Loucy (cell line): ENCODE data around the gene ZNF318.
"Not testable (repeated sequence)": the region's sequence is repeated elsewhere in the genome, so short reads cannot be mapped to it uniquely, and the experiment has no call there.

ENCODE experiments used
- H2AFZ ChIP-seq: fragments of 200-600 bp; sonication (generic); 2 replicates; pipeline ENCODE4 v1.6.0; 2016; ENCODE audit warnings: antibody characterized with exemption, mild to moderate bottlenecking, low read length, moderate library complexity
- H3F3A ChIP-seq: fragments of 200-600 bp; 2 replicates; pipeline ENCODE4 v1.6.0; 2016; ENCODE audit warnings: antibody characterized with exemption, low read depth, mild to moderate bottlenecking
- H3K27me3 ChIP-seq: fragments of 200-600 bp; sonication (generic); 2 replicates; pipeline ENCODE4 v1.6.1; 2014; ENCODE audit warnings: low read length, mild to moderate bottlenecking; ENCODE audit not compliant: insufficient read depth, poor library complexity, severe bottlenecking
- H3K36me3 ChIP-seq: fragments of 200-600 bp; sonication (generic); 2 replicates; pipeline ENCODE4 v1.6.1; 2016; ENCODE audit warnings: low read length; ENCODE audit not compliant: insufficient read depth
- H3K4me1 ChIP-seq: fragments of 200-600 bp; sonication (generic); 2 replicates; pipeline ENCODE4 v1.5.1; 2014; ENCODE audit warnings: low read length, mild to moderate bottlenecking; ENCODE audit not compliant: insufficient read depth, poor library complexity, severe bottlenecking
- H3K4me2 ChIP-seq: fragments of 200-600 bp; sonication (generic); 2 replicates; pipeline ENCODE4 v1.6.0; 2014; ENCODE audit warnings: antibody characterized with exemption, low read length, low read depth, mild to moderate bottlenecking; ENCODE audit not compliant: poor library complexity, severe bottlenecking
- H3K4me3 ChIP-seq: fragments of 200-600 bp; sonication (generic); 2 replicates; pipeline ENCODE4 v1.5.1; 2014; ENCODE audit warnings: low read length, mild to moderate bottlenecking, mixed read lengths; ENCODE audit not compliant: poor library complexity, severe bottlenecking
- H3K79me2 ChIP-seq: fragments of 200-600 bp; sonication (generic); 2 replicates; pipeline ENCODE4 v1.6.1; 2014; ENCODE audit warnings: low read length; ENCODE audit not compliant: insufficient read depth
- H3K9ac ChIP-seq: fragments of 200-600 bp; sonication (generic); 2 replicates; pipeline ENCODE4 v1.6.0; 2014; ENCODE audit warnings: mild to moderate bottlenecking, low read depth, low read length, moderate library complexity; ENCODE audit not compliant: poor library complexity, severe bottlenecking
- H3K9me2 ChIP-seq: fragments of 200-600 bp; sonication (generic); replicated peaks from 2 replicates; pipeline ENCODE4 v1.6.1; 2016; ENCODE audit warnings: low read depth, low read length, mixed read lengths
- H3K9me3 ChIP-seq: fragments of 200-600 bp; sonication (generic); 2 replicates; pipeline ENCODE4 v1.6.1; 2014; ENCODE audit warnings: mild to moderate bottlenecking, antibody characterized with exemption, low read length, low read depth; ENCODE audit not compliant: insufficient read depth
- H4K20me1 ChIP-seq: fragments of 200-600 bp; sonication (generic); 2 replicates; pipeline ENCODE4 v1.6.0; 2014; ENCODE audit warnings: antibody characterized with exemption, low read length, mild to moderate bottlenecking; ENCODE audit not compliant: insufficient read depth, poor library complexity, severe bottlenecking
- CTCF ChIP-seq: fragments of 200-600 bp; sonication (generic); conservative IDR thresholded peaks from 2 replicates; pipeline ENCODE4 v1.5.1; 2014; ENCODE audit warnings: mild to moderate bottlenecking, antibody characterized with exemption, low read length
- EZH2phosphoT487 ChIP-seq: fragments of 200-600 bp; IDR thresholded peaks from 2 replicates; pipeline ENCODE4 v1.6.1; 2018; ENCODE audit warnings: antibody characterized with exemption, mild to moderate bottlenecking, moderate library complexity, borderline replicate concordance

ZNF318 gene

GRCh38 chr6:43304361-43304760 lies 65.1 kb downstream of the ZNF318 start:
- no peak overlapping the region for H3K4me3 ChIP-seq
- H3F3A ChIP-seq: no peaks in the 10 kb centered on the region
- no peak overlapping the region for H3K9ac ChIP-seq
- H3K36me3 ChIP-seq: no peaks in the 10 kb centered on the region
- no peaks in the 10 kb centered on the region for H3K9me2 ChIP-seq
- no peaks in the 10 kb centered on the region for H3K4me1 ChIP-seq
- no peaks in the 10 kb centered on the region for H3K79me2 ChIP-seq
- TF ChIP-seq EZH2phosphoT487 (no peak), CTCF (no peak)
- H3K4me2 ChIP-seq: no peak overlapping the region
- H3K9me3 ChIP-seq: no peaks in the 10 kb centered on the region
- no peak overlapping the region for H2AFZ ChIP-seq
- H3K27me3 ChIP-seq: no peaks in the 10 kb centered on the region
- H4K20me1 ChIP-seq: no peaks in the 10 kb centered on the region

GRCh38 chr6:43303751-43304331 lies 65.6 kb downstream of the ZNF318 start:
- TF ChIP-seq EZH2phosphoT487: no peak
- TF ChIP-seq CTCF: no peak

GRCh38 chr6:43303006-43303405 lies 66.4 kb downstream of the ZNF318 start:
- H3K4me1 ChIP-seq, H3K79me2 ChIP-seq, H3K36me3 ChIP-seq, H4K20me1 ChIP-seq, H2AFZ ChIP-seq, H3K9me2 ChIP-seq, H3K9ac ChIP-seq, H3K4me3 ChIP-seq, H3K4me2 ChIP-seq, H3F3A ChIP-seq, H3K9me3 ChIP-seq, H3K27me3 ChIP-seq: not testable (repeated sequence)

More at GRCh38 chr6:43303751-43304331, 65.6 kb downstream of the ZNF318 start:
- H3K9me3 ChIP-seq: no peaks in the 10 kb centered on the region
- no peaks in the 10 kb centered on the region for H3F3A ChIP-seq
- H2AFZ ChIP-seq: no peak overlapping the region
- H3K27me3 ChIP-seq: no peaks in the 10 kb centered on the region
- H3K4me1 ChIP-seq: no peaks in the 10 kb centered on the region
- no peaks in the 10 kb centered on the region for H4K20me1 ChIP-seq
- no peaks in the 10 kb centered on the region for H3K9me2 ChIP-seq
- H3K9ac ChIP-seq: no peak overlapping the region
- H3K79me2 ChIP-seq: no peaks in the 10 kb centered on the region
- H3K36me3 ChIP-seq: no peaks in the 10 kb centered on the region
- no peak overlapping the region for H3K4me3 ChIP-seq
- no peak overlapping the region for H3K4me2 ChIP-seq

- TF ChIP-seq CTCF (no peak), EZH2phosphoT487 (no peak)
- no peak overlapping the region for H3K4me3 ChIP-seq
- no peaks in the 10 kb centered on the region for H3K9me2 ChIP-seq
- H3K4me1 ChIP-seq: no peaks in the 10 kb centered on the region
- no peaks in the 10 kb centered on the region for H3F3A ChIP-seq
- no peak overlapping the region for H3K4me2 ChIP-seq
- H3K9ac ChIP-seq: no peak overlapping the region
- no peaks in the 10 kb centered on the region for H4K20me1 ChIP-seq
- H2AFZ ChIP-seq: no peak overlapping the region
- H3K27me3 ChIP-seq: no peaks in the 10 kb centered on the region
- no peaks in the 10 kb centered on the region for H3K79me2 ChIP-seq
- no peaks in the 10 kb centered on the region for H3K36me3 ChIP-seq
- H3K9me3 ChIP-seq: no peaks in the 10 kb centered on the region
Measured at GRCh38 chr6:43302126-43302525, 67.3 kb downstream of the ZNF318 start.
